IPS-NIHi11 (cell line): ENCODE data around the gene ACACB.

Source experiments
- DNase-seq: peaks from one replicate; pipeline ENCODE4 v3.0.0; 2012; ENCODE audit warnings: mixed read lengths, low spot score

ACACB gene

GRCh38 chr12:109110988-109111495 lies 5.3 kb upstream of the ACACB start:
- peak; percentile 89 for DNase-seq

- no peak for DNase-seq
These were observed 3.5 kb upstream of the ACACB start for GRCh38 chr12:109112720-109113465.

GRCh38 chr12:109113661-109114321 lies 2.6 kb upstream of the ACACB start:
- DNase-seq = no peak

- no peak for DNase-seq
These were observed 1.7 kb upstream of the ACACB start for GRCh38 chr12:109114644-109115043.

- DNase-seq = no peak
These were observed 1.0 kb upstream of the ACACB start for GRCh38 chr12:109115404-109115757.

GRCh38 chr12:109116611-109116949 lies 193 bp downstream of the ACACB start:
- DNase-seq = no peak

- DNase-seq = no peak
These were observed 3.7 kb downstream of the ACACB start for GRCh38 chr12:109120095-109120494.

GRCh38 chr12:109120557-109120956 lies 4.2 kb downstream of the ACACB start:
- DNase-seq = no peak

GRCh38 chr12:109121346-109121880 lies 5.0 kb downstream of the ACACB start:
- no peak for DNase-seq

- DNase-seq = no peak
These were observed 8.7 kb downstream of the ACACB start for GRCh38 chr12:109124878-109125648.

GRCh38 chr12:109125791-109126190 lies 9.4 kb downstream of the ACACB start:
- DNase-seq = no peak

- DNase-seq = no peak
These were observed 10.4 kb downstream of the ACACB start for GRCh38 chr12:109126784-109127183.

GRCh38 chr12:109127533-109128242 lies 11.3 kb downstream of the ACACB start:
- DNase-seq = no peak

- DNase-seq = no peak
These were observed 14.1 kb downstream of the ACACB start for GRCh38 chr12:109130297-109131153.

GRCh38 chr12:109131154-109132050 lies 15.0 kb downstream of the ACACB start:
- peak; percentile 51 for DNase-seq

- DNase-seq = peak; percentile 90
These were observed 18.0 kb downstream of the ACACB start for GRCh38 chr12:109134186-109134917.

- no peak for DNase-seq
These were observed 20.7 kb downstream of the ACACB start for GRCh38 chr12:109137055-109137454.

- DNase-seq = no peak
These were observed 23.0 kb downstream of the ACACB start for GRCh38 chr12:109139360-109139759.

GRCh38 chr12:109139791-109140190 lies 23.4 kb downstream of the ACACB start:
- DNase-seq = no peak
